ENCODE measurements around the gene AFTPH.

GRCh38 chr2:64623242-64623850 is 99.2 kb downstream of the AFTPH start:
- TF ChIP-seq CTCF (IDR thresholded peaks at IDR 0.05) (no peak), POLR2A (IDR thresholded peaks at IDR 0.05) (no peak)
